GM12878 (cell line): Measurements from ENCODE around the gene PAM16. TPM values are rescaled to one million over a fixed set of nuclear protein-coding genes. Genes with fewer than 3 reads are reported as not detected.

Experiments
- ATAC-seq: fragments of 200-7000 bp; cut with Tn5 transposase; 3 replicates; pipeline ENCODE4 v1.9.1; 2020; ENCODE audit warnings: mild to moderate bottlenecking, moderate library complexity
- BruUV-seq: library from RNA; stranded (reverse); fragments of 400-500 nt; replicated peaks from 2 replicates; lab custom pipeline; 2021; lab: Mats Ljungman, UMichigan
- CTCF ChIA-PET: fragments of 300-600 bp; sonication (Branson Sonifier 250); formaldehyde crosslinking; extraction: SDS; loops from one replicate; lab custom pipeline; 2021; ENCODE audit warnings: inconsistent platforms; lab: Yijun Ruan, JAX
- POLR2A ChIA-PET: fragments of 350-600 bp; formaldehyde crosslinking; extraction: SDS; loops from one replicate; lab custom pipeline; 2021; ENCODE audit warnings: inconsistent platforms; lab: Charles Lee
- RAD21 ChIA-PET: fragments of 300-600 bp; sonication (Branson Sonifier 250); formaldehyde crosslinking; loops from one replicate; lab custom pipeline; 2023; ENCODE audit warnings: antibody characterized with exemption; ENCODE audit not compliant: unreplicated experiment; lab: Charles Lee
- SMC1A ChIA-PET: fragments of 300-600 bp; sonication (Branson Sonifier 250); formaldehyde crosslinking; loops from one replicate; lab custom pipeline; 2023; ENCODE audit not compliant: unreplicated experiment, uncharacterized antibody; lab: Charles Lee
- DNase-seq: peaks from one replicate; pipeline ENCODE4 v3.0.0-alpha.2; 2011; ENCODE audit warnings: low read depth, low spot score
- FAIRE-seq: peaks from 3 replicates; lab custom pipeline; 2011; peaks lifted over from hg19 to GRCh38; lab: Jason Lieb, UNC
- H2AFZ ChIP-seq: 2 replicates; pipeline ENCODE4 v1.6.0; 2011; ENCODE audit warnings: low read depth, low read length, control low read depth; ENCODE audit not compliant: control insufficient read depth
- H3K27ac ChIP-seq: 2 replicates; pipeline ENCODE4 v1.5.1; 2011; ENCODE audit warnings: control low read depth; ENCODE audit not compliant: control insufficient read depth, insufficient read depth
- H3K27me3 ChIP-seq, 2 experiments: replicated peaks in 1 of 2; 2 replicates each; pipeline versions ENCODE4 v1.6.0 to v1.6.1; 2011; ENCODE audit warnings: low read length in 1 of 2; ENCODE audit not compliant: control insufficient read depth in 2 of 2, insufficient read depth in 2 of 2
- H3K36me3 ChIP-seq, 2 experiments: 2 replicates each; pipeline ENCODE4 v1.5.1; 2011; ENCODE audit warnings: low read length in 1 of 2; ENCODE audit not compliant: control insufficient read depth in 2 of 2, insufficient read depth in 2 of 2
- H3K4me1 ChIP-seq: 2 replicates; pipeline ENCODE4 v1.6.1; 2011; ENCODE audit warnings: mild to moderate bottlenecking, low read length, moderate library complexity, mixed read lengths; ENCODE audit not compliant: control insufficient read depth, insufficient read depth
- H3K4me2 ChIP-seq: 2 replicates; pipeline ENCODE4 v1.6.0; 2011; ENCODE audit warnings: control low read depth; ENCODE audit not compliant: control insufficient read depth, insufficient read depth
- H3K4me3 ChIP-seq: fragments of 200-600 bp; sonication (generic); 2 replicates; pipeline ENCODE4 v1.5.1; 2016
- H3K79me2 ChIP-seq: 2 replicates; pipeline ENCODE4 v1.6.0; 2011; ENCODE audit warnings: low read length; ENCODE audit not compliant: control insufficient read depth, insufficient read depth
- H3K9ac ChIP-seq: 2 replicates; pipeline ENCODE4 v1.8.0; 2011; ENCODE audit warnings: low read length, control low read depth, mixed read lengths; ENCODE audit not compliant: control insufficient read depth, insufficient read depth
- H3K9me3 ChIP-seq: replicated peaks from 3 replicates; pipeline ENCODE4 v1.5.1; 2011; ENCODE audit warnings: mild to moderate bottlenecking, low read length; ENCODE audit not compliant: control insufficient read depth, insufficient read depth
- H4K20me1 ChIP-seq: 2 replicates; pipeline ENCODE4 v1.6.0; 2011; ENCODE audit not compliant: control insufficient read depth, insufficient read depth
- CBFB ChIP-seq: IDR thresholded peaks from 2 replicates; pipeline ENCODE4 v1.6.1; 2016; ENCODE audit warnings: antibody characterized with exemption, low read depth
- EED ChIP-seq: sonication (generic); IDR thresholded peaks from 2 replicates; pipeline ENCODE4 v1.6.1; 2016; ENCODE audit warnings: antibody characterized with exemption, low read depth
- LARP7 ChIP-seq: fragments of 450-650 bp; IDR thresholded peaks from 2 replicates; pipeline ENCODE4 v1.6.1; 2017; ENCODE audit warnings: mild to moderate bottlenecking
- NRF1 ChIP-seq: conservative IDR thresholded peaks from 2 replicates; pipeline ENCODE4 v1.6.1; 2011; ENCODE audit warnings: mild to moderate bottlenecking, low read depth, low read length, improper control_type of control experiment
- RCOR1 ChIP-seq: conservative IDR thresholded peaks from 2 replicates; pipeline ENCODE4 v1.6.1; 2012; ENCODE audit warnings: low read depth, low read length, improper control_type of control experiment
- SPI1 ChIP-seq: IDR thresholded peaks from 2 replicates; pipeline ENCODE4 v1.6.1; 2011; ENCODE audit warnings: low read depth, mild to moderate bottlenecking, low read length, moderate library complexity, borderline replicate concordance; ENCODE audit not compliant: insufficient read depth
- YY1 ChIP-seq: IDR thresholded peaks from 2 replicates; pipeline ENCODE4 v1.6.1; 2011; ENCODE audit warnings: low read depth, mild to moderate bottlenecking, low read length
- WGBS: methylation state at CpG from one replicate; pipeline ENCODE4 v1.1.6; 2016; ENCODE audit warnings: low lambda C conversion rate; ENCODE audit not compliant: insufficient replicate concordance, insufficient coverage; ENCODE audit errors: missing lambda C conversion rate; 5-methylcytosine and 5-hydroxymethylcytosine counted together
- in situ Hi-C: fragments of 300-500 bp; cut with MboI; formaldehyde crosslinking; loops from 9 replicates; pipeline ENCODE4 v1.14.3; 2018; ENCODE audit warnings: mixed read lengths
- intact Hi-C: fragments of 100-400 bp; cut with micrococcal nuclease; formaldehyde crosslinking; loops from one replicate; pipeline ENCODE4 v1.14.2; 2022; ENCODE audit not compliant: unreplicated experiment
- polyA plus RNA-seq, 11 experiments: library from polyadenylated mRNA; depleted of rRNA in 4 of 11; unstranded in 6 of 11; stranded (reverse) in 5 of 11; fragments of >200 nt; fragmentation: Nextera tagmentation in 4 of 11; fragmentation: Illumina TruSeq in 1 of 11; extraction: Ambion mirVana in 4 of 11; extraction: Trizol in 1 of 11; gene quantifications; 1 replicate in 1 of 11; 2 replicates in 10 of 11; pipeline versions ENCODE4 v1.2.1 to v1.2.3, GENCODE V29; 2011 to 2016; ENCODE audit warnings: inconsistent platforms in 2 of 11, missing spikeins in 2 of 11, low read depth in 1 of 11
- total RNA-seq, 4 experiments: library from RNA; depleted of rRNA in 3 of 4; stranded (reverse); fragments of >200 nt in 3 of 4; fragmentation: Illumina TruSeq in 1 of 4; extraction: Trizol in 1 of 4; gene quantifications; 2 replicates each; pipeline versions ENCODE4 v1.2.1 to v1.2.3, GENCODE V29; 2013 to 2021
- TF ChIP-seq, protein P1 (sequence below): fragments of 450-650 bp; IDR thresholded peaks from 2 replicates; pipeline ENCODE4 v1.6.1; 2017; ENCODE audit warnings: mild to moderate bottlenecking, moderate library complexity
- TF ChIP-seq, protein P2 (sequence below): IDR thresholded peaks from 2 replicates; pipeline ENCODE4 v1.6.1; 2012; ENCODE audit warnings: low read depth, low read length, improper control_type of control experiment
- TF ChIP-seq, protein P3 (sequence below): IDR thresholded peaks from 2 replicates; pipeline ENCODE4 v1.6.1; 2012; ENCODE audit warnings: low read depth, low read length, improper control_type of control experiment
- TF ChIP-seq, protein P4 (sequence below): IDR thresholded peaks from 2 replicates; pipeline ENCODE4 v1.6.1; 2012; ENCODE audit warnings: improper control_type of control experiment, low read depth, low read length; ENCODE audit not compliant: insufficient replicate concordance

The PAM16 gene
- total and polyA plus RNA-seq, 10 of the 15 experiments (the other 5 are each of a cell fraction or from before 2014, with no cell fraction given), result 18.5 to 94.3 (median 51.5) TPM

DNA sequence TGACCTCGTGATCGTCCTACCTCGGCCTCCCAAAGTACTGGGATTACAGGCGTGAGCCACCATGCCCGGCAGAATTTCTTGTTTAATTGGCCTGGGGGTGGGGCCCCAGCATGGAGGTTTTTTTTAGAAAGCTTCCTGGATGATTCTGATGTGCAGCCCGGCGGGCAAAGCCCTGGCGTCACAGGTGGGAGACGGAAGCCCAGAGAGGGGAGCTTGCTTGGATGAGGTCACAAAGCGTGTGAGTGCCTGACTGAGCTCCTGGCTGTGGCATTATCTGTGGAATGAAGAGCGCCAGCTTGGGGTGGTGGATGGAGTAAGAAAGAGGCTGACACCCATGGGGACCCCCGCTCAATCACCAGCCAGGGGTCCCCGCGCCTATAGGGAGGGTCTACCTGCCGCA is 24.6 kb upstream of the PAM16 start:
- RAD21 ChIA-PET, result no interaction called here
- no peak for FAIRE-seq
- Histone ChIP-seq H3K4me3 (no peak overlapping the region), H3K4me1 (no peaks in the 10 kb centered on the region), H4K20me1 (peaks cover 5% of the 10 kb centered on the region), H3K79me2 (no peaks in the 10 kb centered on the region), H3K9me3 (no peaks in the 10 kb centered on the region), H3K9ac (no peak overlapping the region), H3K4me2 (no peak overlapping the region), H2AFZ (no peak overlapping the region), H3K27me3 (no peaks in the 10 kb centered on the region), H3K36me3 (peaks cover 0 to 2% of the 10 kb centered on the region in 2 experiments; a peak in 1 of 4 replicates), H3K27ac (no peak overlapping the region)
- CTCF ChIA-PET, result interaction anchor here (0.7 to 1.4 kb wide), 2 partner anchors 37 to 87 kb away, joined by 3 to 6 read pairs; no protein-coding TSS in a partner anchor
- 97% methylated on average over 15 of the region's 15 CpGs for WGBS
- SMC1A ChIA-PET, result no interaction called here
- intact Hi-C loops (no loop called here), in situ Hi-C loops (no loop called here)
- DNase-seq, result no peak
- TF ChIP-seq, protein P1, sequence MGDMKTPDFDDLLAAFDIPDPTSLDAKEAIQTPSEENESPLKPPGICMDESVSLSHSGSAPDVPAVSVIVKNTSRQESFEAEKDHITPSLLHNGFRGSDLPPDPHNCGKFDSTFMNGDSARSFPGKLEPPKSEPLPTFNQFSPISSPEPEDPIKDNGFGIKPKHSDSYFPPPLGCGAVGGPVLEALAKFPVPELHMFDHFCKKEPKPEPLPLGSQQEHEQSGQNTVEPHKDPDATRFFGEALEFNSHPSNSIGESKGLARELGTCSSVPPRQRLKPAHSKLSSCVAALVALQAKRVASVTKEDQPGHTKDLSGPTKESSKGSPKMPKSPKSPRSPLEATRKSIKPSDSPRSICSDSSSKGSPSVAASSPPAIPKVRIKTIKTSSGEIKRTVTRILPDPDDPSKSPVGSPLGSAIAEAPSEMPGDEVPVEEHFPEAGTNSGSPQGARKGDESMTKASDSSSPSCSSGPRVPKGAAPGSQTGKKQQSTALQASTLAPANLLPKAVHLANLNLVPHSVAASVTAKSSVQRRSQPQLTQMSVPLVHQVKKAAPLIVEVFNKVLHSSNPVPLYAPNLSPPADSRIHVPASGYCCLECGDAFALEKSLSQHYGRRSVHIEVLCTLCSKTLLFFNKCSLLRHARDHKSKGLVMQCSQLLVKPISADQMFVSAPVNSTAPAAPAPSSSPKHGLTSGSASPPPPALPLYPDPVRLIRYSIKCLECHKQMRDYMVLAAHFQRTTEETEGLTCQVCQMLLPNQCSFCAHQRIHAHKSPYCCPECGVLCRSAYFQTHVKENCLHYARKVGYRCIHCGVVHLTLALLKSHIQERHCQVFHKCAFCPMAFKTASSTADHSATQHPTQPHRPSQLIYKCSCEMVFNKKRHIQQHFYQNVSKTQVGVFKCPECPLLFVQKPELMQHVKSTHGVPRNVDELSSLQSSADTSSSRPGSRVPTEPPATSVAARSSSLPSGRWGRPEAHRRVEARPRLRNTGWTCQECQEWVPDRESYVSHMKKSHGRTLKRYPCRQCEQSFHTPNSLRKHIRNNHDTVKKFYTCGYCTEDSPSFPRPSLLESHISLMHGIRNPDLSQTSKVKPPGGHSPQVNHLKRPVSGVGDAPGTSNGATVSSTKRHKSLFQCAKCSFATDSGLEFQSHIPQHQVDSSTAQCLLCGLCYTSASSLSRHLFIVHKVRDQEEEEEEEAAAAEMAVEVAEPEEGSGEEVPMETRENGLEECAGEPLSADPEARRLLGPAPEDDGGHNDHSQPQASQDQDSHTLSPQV, result no peak
- TF ChIP-seq SPI1 (no peak), NRF1 (no peak), CBFB (no peak), EED (no peak), LARP7 (no peak), RCOR1 (no peak), YY1 (no peak)
- TF ChIP-seq, protein P2, sequence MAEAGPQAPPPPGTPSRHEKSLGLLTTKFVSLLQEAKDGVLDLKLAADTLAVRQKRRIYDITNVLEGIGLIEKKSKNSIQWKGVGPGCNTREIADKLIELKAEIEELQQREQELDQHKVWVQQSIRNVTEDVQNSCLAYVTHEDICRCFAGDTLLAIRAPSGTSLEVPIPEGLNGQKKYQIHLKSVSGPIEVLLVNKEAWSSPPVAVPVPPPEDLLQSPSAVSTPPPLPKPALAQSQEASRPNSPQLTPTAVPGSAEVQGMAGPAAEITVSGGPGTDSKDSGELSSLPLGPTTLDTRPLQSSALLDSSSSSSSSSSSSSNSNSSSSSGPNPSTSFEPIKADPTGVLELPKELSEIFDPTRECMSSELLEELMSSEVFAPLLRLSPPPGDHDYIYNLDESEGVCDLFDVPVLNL, result no peak
- TF ChIP-seq, protein P3, sequence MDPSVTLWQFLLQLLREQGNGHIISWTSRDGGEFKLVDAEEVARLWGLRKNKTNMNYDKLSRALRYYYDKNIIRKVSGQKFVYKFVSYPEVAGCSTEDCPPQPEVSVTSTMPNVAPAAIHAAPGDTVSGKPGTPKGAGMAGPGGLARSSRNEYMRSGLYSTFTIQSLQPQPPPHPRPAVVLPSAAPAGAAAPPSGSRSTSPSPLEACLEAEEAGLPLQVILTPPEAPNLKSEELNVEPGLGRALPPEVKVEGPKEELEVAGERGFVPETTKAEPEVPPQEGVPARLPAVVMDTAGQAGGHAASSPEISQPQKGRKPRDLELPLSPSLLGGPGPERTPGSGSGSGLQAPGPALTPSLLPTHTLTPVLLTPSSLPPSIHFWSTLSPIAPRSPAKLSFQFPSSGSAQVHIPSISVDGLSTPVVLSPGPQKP, result no peak
- TF ChIP-seq, protein P4, sequence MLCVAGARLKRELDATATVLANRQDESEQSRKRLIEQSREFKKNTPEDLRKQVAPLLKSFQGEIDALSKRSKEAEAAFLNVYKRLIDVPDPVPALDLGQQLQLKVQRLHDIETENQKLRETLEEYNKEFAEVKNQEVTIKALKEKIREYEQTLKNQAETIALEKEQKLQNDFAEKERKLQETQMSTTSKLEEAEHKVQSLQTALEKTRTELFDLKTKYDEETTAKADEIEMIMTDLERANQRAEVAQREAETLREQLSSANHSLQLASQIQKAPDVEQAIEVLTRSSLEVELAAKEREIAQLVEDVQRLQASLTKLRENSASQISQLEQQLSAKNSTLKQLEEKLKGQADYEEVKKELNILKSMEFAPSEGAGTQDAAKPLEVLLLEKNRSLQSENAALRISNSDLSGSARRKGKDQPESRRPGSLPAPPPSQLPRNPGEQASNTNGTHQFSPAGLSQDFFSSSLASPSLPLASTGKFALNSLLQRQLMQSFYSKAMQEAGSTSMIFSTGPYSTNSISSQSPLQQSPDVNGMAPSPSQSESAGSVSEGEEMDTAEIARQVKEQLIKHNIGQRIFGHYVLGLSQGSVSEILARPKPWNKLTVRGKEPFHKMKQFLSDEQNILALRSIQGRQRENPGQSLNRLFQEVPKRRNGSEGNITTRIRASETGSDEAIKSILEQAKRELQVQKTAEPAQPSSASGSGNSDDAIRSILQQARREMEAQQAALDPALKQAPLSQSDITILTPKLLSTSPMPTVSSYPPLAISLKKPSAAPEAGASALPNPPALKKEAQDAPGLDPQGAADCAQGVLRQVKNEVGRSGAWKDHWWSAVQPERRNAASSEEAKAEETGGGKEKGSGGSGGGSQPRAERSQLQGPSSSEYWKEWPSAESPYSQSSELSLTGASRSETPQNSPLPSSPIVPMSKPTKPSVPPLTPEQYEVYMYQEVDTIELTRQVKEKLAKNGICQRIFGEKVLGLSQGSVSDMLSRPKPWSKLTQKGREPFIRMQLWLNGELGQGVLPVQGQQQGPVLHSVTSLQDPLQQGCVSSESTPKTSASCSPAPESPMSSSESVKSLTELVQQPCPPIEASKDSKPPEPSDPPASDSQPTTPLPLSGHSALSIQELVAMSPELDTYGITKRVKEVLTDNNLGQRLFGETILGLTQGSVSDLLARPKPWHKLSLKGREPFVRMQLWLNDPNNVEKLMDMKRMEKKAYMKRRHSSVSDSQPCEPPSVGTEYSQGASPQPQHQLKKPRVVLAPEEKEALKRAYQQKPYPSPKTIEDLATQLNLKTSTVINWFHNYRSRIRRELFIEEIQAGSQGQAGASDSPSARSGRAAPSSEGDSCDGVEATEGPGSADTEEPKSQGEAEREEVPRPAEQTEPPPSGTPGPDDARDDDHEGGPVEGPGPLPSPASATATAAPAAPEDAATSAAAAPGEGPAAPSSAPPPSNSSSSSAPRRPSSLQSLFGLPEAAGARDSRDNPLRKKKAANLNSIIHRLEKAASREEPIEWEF, result no peak
- ATAC-seq, result no peak
- no TSS peak for BruUV-seq
- POLR2A ChIA-PET, result no interaction called here
